Ectodermal cell (in vitro differentiated cells): ENCODE measurements around the gene WDR73.

Experiments used
- H3K27ac ChIP-seq: 2 replicates; pipeline ENCODE4 v1.7.0; 2013; ENCODE audit warnings: mild to moderate bottlenecking, low read depth, low read length; ENCODE audit not compliant: insufficient read depth, poor library complexity, severe bottlenecking
- H3K27me3 ChIP-seq: 2 replicates; pipeline ENCODE4 v1.7.0; 2013; ENCODE audit warnings: mild to moderate bottlenecking, low read length; ENCODE audit not compliant: insufficient read depth, control insufficient read depth, poor library complexity, severe bottlenecking
- H3K36me3 ChIP-seq: one replicate; pipeline ENCODE4 v1.7.0; 2013; ENCODE audit warnings: low read length; ENCODE audit not compliant: control insufficient read depth, insufficient read depth
- H3K4me1 ChIP-seq: one replicate; pipeline ENCODE4 v1.7.0; 2013; ENCODE audit warnings: low read length; ENCODE audit not compliant: control insufficient read depth, insufficient read depth
- H3K4me3 ChIP-seq: 2 replicates; pipeline ENCODE4 v1.7.0; 2013; ENCODE audit warnings: low read depth, low read length, control low read depth; ENCODE audit not compliant: insufficient read depth
- H3K9me3 ChIP-seq: 2 replicates; pipeline ENCODE4 v1.7.0; 2013; ENCODE audit warnings: mild to moderate bottlenecking, low read length, moderate library complexity; ENCODE audit not compliant: control insufficient read depth
- WGBS, 2 experiments: methylation state at CpG; one replicate each; pipeline ENCODE4 v1.1.7; 2013; ENCODE audit warnings: missing lambda C conversion rate in 2 of 2; 5-methylcytosine and 5-hydroxymethylcytosine counted together

WDR73 gene

DNA sequence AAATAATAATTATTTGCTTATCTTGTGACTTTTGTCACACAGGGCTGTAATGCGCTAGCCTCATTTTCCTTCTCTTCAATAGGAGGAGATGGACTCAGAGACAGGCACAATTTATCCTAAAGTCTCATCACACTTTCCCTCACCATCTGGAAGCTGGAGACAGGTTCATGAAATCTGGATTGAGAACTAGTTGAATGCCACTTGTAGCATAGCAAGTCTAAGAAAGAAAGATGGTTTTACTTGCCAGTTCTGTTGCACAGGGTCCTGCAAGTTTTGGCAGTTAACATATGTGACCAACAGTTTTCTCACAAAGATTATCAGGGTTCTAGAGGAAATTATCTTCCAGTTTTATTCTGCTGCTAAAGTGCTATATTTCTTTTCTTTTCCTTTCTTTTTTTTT lies 62.3 kb downstream of the WDR73 start:
- Histone ChIP-seq H3K36me3 (no peaks in the 10 kb centered on the region), H3K4me3 (no peak overlapping the region), H3K27ac (no peak overlapping the region), H3K27me3 (peaks cover 16% of the 10 kb centered on the region), H3K4me1 (no peaks in the 10 kb centered on the region), H3K9me3 (no peaks in the 10 kb centered on the region)
- 88% methylated on average over 1 of the region's 1 CpG; no CpG with 5 or more reads in 1 of the 2 experiments for WGBS, 2 experiments

DNA sequence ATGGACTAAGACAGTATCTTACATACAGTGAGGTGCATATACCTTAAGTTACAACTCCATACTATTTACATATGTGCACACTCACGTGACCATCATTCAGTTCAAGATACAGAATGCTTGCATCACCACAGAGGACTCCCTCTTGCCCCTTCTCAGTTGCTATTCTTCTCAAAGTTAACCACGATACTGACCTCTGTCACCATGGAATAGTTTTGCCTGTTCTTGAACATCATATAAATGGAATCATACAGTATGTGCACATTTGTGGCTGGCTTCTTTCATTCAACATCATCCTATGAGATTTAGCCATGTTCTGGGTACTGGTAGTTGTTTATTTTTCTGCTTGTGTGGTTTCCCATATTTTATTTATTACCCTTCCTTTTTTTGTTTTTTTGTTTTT lies 63.7 kb downstream of the WDR73 start:
- 86 to 93% methylated on average over 2 of the region's 2 CpGs for WGBS, 2 experiments
- Histone ChIP-seq H3K9me3 (no peaks in the 10 kb centered on the region), H3K27ac (no peak overlapping the region), H3K27me3 (peaks cover 18% of the 10 kb centered on the region), H3K4me1 (no peaks in the 10 kb centered on the region), H3K36me3 (no peaks in the 10 kb centered on the region), H3K4me3 (no peak overlapping the region)
